ENCODE measurements around the gene ACTN3.
A peak's percentile ranks its signal among the peaks of the same experiment; 100 is the strongest.

- peak in 1 of 4 experiments; percentile 27 for TF ChIP-seq CTCF (IDR thresholded peaks at IDR 0.05)
- no peak for TF ChIP-seq POLR2A (IDR thresholded peaks at IDR 0.05)
- no peak for TF ChIP-seq EP300 (IDR thresholded peaks at IDR 0.05)
Observed at GRCh38 chr11:66543263-66544107, 3.2 kb upstream of the ACTN3 start.

Measured in sigmoid colon (tissue), 4 donors.